WTC11 (cell line): ENCODE measurements around the gene CAB39. TPM values are rescaled to one million over a fixed set of nuclear protein-coding genes. Genes with fewer than 3 reads are reported as not detected.

Source experiments
- ATAC-seq: fragments of 200-7000 bp; cut with Tn5 transposase; 2 replicates; pipeline ENCODE4 v1.10.0; 2021; ENCODE audit warnings: mild to moderate bottlenecking, moderate library complexity
- CTCF ChIA-PET: fragments of 300-600 bp; sonication (Branson Sonifier 250); formaldehyde crosslinking; loops from one replicate; lab custom pipeline; 2021; ENCODE audit warnings: antibody characterized with exemption; lab: Charles Lee
- POLR2A ChIA-PET: fragments of 350-600 bp; sonication (Branson Sonifier 250); formaldehyde crosslinking; loops from one replicate; lab custom pipeline; 2021; ENCODE audit warnings: antibody characterized with exemption; lab: Charles Lee
- DNase-seq: peaks from one replicate; pipeline ENCODE4 v3.0.0; 2021; ENCODE audit warnings: low spot score
- H3K27ac Mint-ChIP-seq: 2 replicates; pipeline ENCODE4 v1.8.0; 2021; ENCODE audit warnings: mixed read lengths
- H3K27me3 Mint-ChIP-seq: 2 replicates; pipeline ENCODE4 v1.8.0; 2021; ENCODE audit warnings: low read depth, mild to moderate bottlenecking, moderate library complexity, mixed read lengths
- H3K36me3 Mint-ChIP-seq: 2 replicates; pipeline ENCODE4 v1.8.0; 2021; ENCODE audit warnings: mixed read lengths
- H3K4me1 Mint-ChIP-seq: 2 replicates; pipeline ENCODE4 v1.8.0; 2022; ENCODE audit warnings: mixed read lengths
- H3K4me3 Mint-ChIP-seq: 2 replicates; pipeline ENCODE4 v1.8.0; 2021; ENCODE audit warnings: mild to moderate bottlenecking, moderate library complexity, mixed read lengths
- H3K9me3 Mint-ChIP-seq: 2 replicates; pipeline ENCODE4 v1.8.0; 2021; ENCODE audit warnings: mixed read lengths
- AFF4 ChIP-seq: sonication (generic); formaldehyde crosslinking; IDR thresholded peaks from 2 replicates; pipeline ENCODE4 v1.8.1; 2023; ENCODE audit warnings: mild to moderate bottlenecking, missing genetic modification reagents, borderline replicate concordance
- ELF4 ChIP-seq: sonication (generic); formaldehyde crosslinking; IDR thresholded peaks from 2 replicates; pipeline ENCODE4 v1.8.1; 2022; ENCODE audit warnings: low read depth, mild to moderate bottlenecking, moderate library complexity, missing genetic modification reagents
- ETV6 ChIP-seq: sonication (generic); formaldehyde crosslinking; IDR thresholded peaks from 2 replicates; pipeline ENCODE4 v1.8.1; 2022; ENCODE audit warnings: mild to moderate bottlenecking, missing genetic modification reagents
- FOXJ3 ChIP-seq: sonication (generic); formaldehyde crosslinking; IDR thresholded peaks from 2 replicates; pipeline ENCODE4 v1.9.0; 2021; ENCODE audit warnings: missing genetic modification reagents, mild to moderate bottlenecking, borderline replicate concordance
- FOXP4 ChIP-seq: sonication (generic); formaldehyde crosslinking; IDR thresholded peaks from 2 replicates; pipeline ENCODE4 v1.8.0; 2022; ENCODE audit warnings: mild to moderate bottlenecking, missing genetic modification reagents
- IRF2 ChIP-seq: sonication (generic); formaldehyde crosslinking; IDR thresholded peaks from 2 replicates; pipeline ENCODE4 v1.8.0; 2022; ENCODE audit warnings: low read depth, missing genetic modification reagents, borderline replicate concordance
- KAT7 ChIP-seq: sonication (generic); formaldehyde crosslinking; IDR thresholded peaks from 2 replicates; pipeline ENCODE4 v1.8.1; 2023; ENCODE audit warnings: missing genetic modification reagents, mild to moderate bottlenecking, borderline replicate concordance
- NFE2L1 ChIP-seq: sonication (generic); formaldehyde crosslinking; IDR thresholded peaks from 2 replicates; pipeline ENCODE4 v1.8.1; 2023; ENCODE audit warnings: missing genetic modification reagents
- NFYB ChIP-seq: sonication (generic); formaldehyde crosslinking; conservative IDR thresholded peaks from 2 replicates; pipeline ENCODE4 v1.8.0; 2022; ENCODE audit warnings: low read depth, missing genetic modification reagents
- NR3C1 ChIP-seq: sonication (generic); formaldehyde crosslinking; conservative IDR thresholded peaks from 2 replicates; pipeline ENCODE4 v1.8.1; 2023; ENCODE audit warnings: low read depth, mild to moderate bottlenecking, missing genetic modification reagents
- PRDM15 ChIP-seq: sonication (generic); formaldehyde crosslinking; IDR thresholded peaks from 2 replicates; pipeline ENCODE4 v1.8.0; 2022; ENCODE audit warnings: missing genetic modification reagents
- RELA ChIP-seq: sonication (generic); formaldehyde crosslinking; IDR thresholded peaks from 2 replicates; pipeline ENCODE4 v1.8.1; 2022; ENCODE audit warnings: missing genetic modification reagents, mild to moderate bottlenecking, borderline replicate concordance
- TEAD1 ChIP-seq: sonication (generic); formaldehyde crosslinking; IDR thresholded peaks from 2 replicates; pipeline ENCODE4 v1.8.0; 2022; ENCODE audit warnings: mild to moderate bottlenecking, missing genetic modification reagents
- TEAD4 ChIP-seq: sonication (generic); formaldehyde crosslinking; IDR thresholded peaks from 2 replicates; pipeline ENCODE4 v1.8.0; 2022; ENCODE audit warnings: mild to moderate bottlenecking, missing genetic modification reagents
- ZMAT4 ChIP-seq: fragments of 250-450 bp; sonication (Bioruptor Pico); IDR thresholded peaks from 2 replicates; pipeline ENCODE4 v1.9.0; 2021; ENCODE audit warnings: mild to moderate bottlenecking
- ZNF138 ChIP-seq: sonication (generic); formaldehyde crosslinking; conservative IDR thresholded peaks from 2 replicates; pipeline ENCODE4 v1.8.1; 2022; ENCODE audit warnings: mild to moderate bottlenecking, moderate library complexity, missing genetic modification reagents
- ZNF396 ChIP-seq: fragments of 250-450 bp; sonication (Bioruptor Pico); IDR thresholded peaks from 2 replicates; pipeline ENCODE4 v1.8.0; 2021; ENCODE audit warnings: mild to moderate bottlenecking, moderate library complexity, borderline replicate concordance
- ZNF416 ChIP-seq: fragments of 250-450 bp; sonication (Bioruptor Pico); IDR thresholded peaks from 2 replicates; pipeline ENCODE4 v1.9.0; 2021; ENCODE audit warnings: mild to moderate bottlenecking, inconsistent platforms
- total RNA-seq: library from RNA; stranded (reverse); gene quantifications from 3 replicates; pipeline ENCODE4 v1.2.3, GENCODE V29; 2021
- TF ChIP-seq, protein P1 (sequence below): sonication (generic); formaldehyde crosslinking; IDR thresholded peaks from 2 replicates; pipeline ENCODE4 v1.8.1; 2023; ENCODE audit warnings: mild to moderate bottlenecking, moderate library complexity, missing genetic modification reagents
- TF ChIP-seq, protein P2 (sequence below): fragments of 250-450 bp; sonication (Bioruptor Pico); IDR thresholded peaks from 2 replicates; pipeline ENCODE4 v1.9.0; 2021; ENCODE audit warnings: mild to moderate bottlenecking

CAB39 gene
- total RNA-seq, 1 experiment from 2014 or later, result 36.9 TPM

DNA sequence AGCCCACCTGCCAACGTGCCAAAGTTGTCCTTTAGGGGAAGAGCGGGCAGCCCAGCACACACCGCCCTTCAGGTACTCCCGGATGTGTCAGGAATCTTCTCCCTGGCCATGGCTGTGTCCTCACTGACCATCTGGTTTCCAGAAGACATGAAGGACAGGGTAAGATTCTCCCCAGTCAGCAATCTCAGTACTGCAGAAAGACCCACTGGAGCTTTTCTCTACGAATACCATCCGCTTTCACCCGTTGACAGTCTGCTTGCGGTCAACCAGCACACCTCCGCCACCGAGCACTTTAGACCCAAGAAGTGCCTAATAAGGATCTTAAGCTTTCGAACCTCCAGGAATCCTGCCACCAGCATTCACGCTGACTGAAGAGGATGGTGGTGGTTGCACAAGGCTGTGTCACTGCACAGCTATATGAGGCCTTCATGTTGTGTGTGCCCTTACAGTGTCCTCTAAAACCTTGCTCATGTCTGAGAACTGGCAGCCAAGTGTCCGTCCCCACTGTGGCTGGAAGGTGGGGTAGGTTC, 109.4 kb downstream of the CAB39 start:
- H3K9me3 Mint-ChIP-seq, result no peaks in the 10 kb centered on the region
- DNase-seq (no peak), ATAC-seq (no peak)
- CTCF ChIA-PET, result interaction anchor here (1.0 to 2.3 kb wide), 4 partner anchors 13 to 231 kb away, joined by 4 to 7 read pairs (median 6); no protein-coding TSS in a partner anchor
- TF ChIP-seq KAT7 (CRISPR knock-in tag), result no peak
- TF ChIP-seq ZNF416 (CRISPR knock-in tag), result no peak
- TF ChIP-seq, protein P1, sequence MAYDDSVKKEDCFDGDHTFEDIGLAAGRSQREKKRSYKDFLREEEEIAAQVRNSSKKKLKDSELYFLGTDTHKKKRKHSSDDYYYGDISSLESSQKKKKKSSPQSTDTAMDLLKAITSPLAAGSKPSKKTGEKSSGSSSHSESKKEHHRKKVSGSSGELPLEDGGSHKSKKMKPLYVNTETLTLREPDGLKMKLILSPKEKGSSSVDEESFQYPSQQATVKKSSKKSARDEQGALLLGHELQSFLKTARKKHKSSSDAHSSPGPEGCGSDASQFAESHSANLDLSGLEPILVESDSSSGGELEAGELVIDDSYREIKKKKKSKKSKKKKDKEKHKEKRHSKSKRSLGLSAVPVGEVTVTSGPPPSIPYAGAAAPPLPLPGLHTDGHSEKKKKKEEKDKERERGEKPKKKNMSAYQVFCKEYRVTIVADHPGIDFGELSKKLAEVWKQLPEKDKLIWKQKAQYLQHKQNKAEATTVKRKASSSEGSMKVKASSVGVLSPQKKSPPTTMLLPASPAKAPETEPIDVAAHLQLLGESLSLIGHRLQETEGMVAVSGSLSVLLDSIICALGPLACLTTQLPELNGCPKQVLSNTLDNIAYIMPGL, result no peak
- no peak for TF ChIP-seq TEAD1
- no peak for TF ChIP-seq FOXP4 (CRISPR knock-in tag)
- TF ChIP-seq NR3C1 (CRISPR knock-in tag), result no peak
- no peak for TF ChIP-seq TEAD4 (CRISPR knock-in tag)
- no peak for TF ChIP-seq ZNF396 (CRISPR knock-in tag)
- no peak for TF ChIP-seq ETV6 (CRISPR knock-in tag)
- TF ChIP-seq ZMAT4 (CRISPR knock-in tag), result no peak
- TF ChIP-seq IRF2 (CRISPR knock-in tag), result no peak
- TF ChIP-seq AFF4, result no peak
- TF ChIP-seq, protein P2, sequence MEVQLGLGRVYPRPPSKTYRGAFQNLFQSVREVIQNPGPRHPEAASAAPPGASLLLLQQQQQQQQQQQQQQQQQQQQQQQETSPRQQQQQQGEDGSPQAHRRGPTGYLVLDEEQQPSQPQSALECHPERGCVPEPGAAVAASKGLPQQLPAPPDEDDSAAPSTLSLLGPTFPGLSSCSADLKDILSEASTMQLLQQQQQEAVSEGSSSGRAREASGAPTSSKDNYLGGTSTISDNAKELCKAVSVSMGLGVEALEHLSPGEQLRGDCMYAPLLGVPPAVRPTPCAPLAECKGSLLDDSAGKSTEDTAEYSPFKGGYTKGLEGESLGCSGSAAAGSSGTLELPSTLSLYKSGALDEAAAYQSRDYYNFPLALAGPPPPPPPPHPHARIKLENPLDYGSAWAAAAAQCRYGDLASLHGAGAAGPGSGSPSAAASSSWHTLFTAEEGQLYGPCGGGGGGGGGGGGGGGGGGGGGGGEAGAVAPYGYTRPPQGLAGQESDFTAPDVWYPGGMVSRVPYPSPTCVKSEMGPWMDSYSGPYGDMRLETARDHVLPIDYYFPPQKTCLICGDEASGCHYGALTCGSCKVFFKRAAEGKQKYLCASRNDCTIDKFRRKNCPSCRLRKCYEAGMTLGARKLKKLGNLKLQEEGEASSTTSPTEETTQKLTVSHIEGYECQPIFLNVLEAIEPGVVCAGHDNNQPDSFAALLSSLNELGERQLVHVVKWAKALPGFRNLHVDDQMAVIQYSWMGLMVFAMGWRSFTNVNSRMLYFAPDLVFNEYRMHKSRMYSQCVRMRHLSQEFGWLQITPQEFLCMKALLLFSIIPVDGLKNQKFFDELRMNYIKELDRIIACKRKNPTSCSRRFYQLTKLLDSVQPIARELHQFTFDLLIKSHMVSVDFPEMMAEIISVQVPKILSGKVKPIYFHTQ (CRISPR knock-in tag), result no peak
- no peak for TF ChIP-seq ELF4 (CRISPR knock-in tag)
- TF ChIP-seq ZNF138 (CRISPR knock-in tag), result no peak
- TF ChIP-seq RELA, result no peak
- TF ChIP-seq PRDM15 (CRISPR knock-in tag), result no peak
- TF ChIP-seq FOXJ3 (CRISPR knock-in tag), result no peak
- no peak for TF ChIP-seq NFYB
- no peak for TF ChIP-seq NFE2L1
- peaks cover 13% of the 10 kb centered on the region for H3K36me3 Mint-ChIP-seq
- H3K4me3 Mint-ChIP-seq, result no peak overlapping the region
- POLR2A ChIA-PET, result no interaction called here
- no peaks in the 10 kb centered on the region for H3K27me3 Mint-ChIP-seq
- H3K27ac Mint-ChIP-seq, result no peak overlapping the region
- peaks cover 11% of the 10 kb centered on the region for H3K4me1 Mint-ChIP-seq
